ENCODE measurements around the gene CFAP99. TPM values are rescaled to one million over a fixed set of nuclear protein-coding genes. Genes with fewer than 3 reads are reported as not detected.

The CFAP99 gene
- polyA plus RNA-seq, 6 donors from 2014 or later, result not detected

DNA sequence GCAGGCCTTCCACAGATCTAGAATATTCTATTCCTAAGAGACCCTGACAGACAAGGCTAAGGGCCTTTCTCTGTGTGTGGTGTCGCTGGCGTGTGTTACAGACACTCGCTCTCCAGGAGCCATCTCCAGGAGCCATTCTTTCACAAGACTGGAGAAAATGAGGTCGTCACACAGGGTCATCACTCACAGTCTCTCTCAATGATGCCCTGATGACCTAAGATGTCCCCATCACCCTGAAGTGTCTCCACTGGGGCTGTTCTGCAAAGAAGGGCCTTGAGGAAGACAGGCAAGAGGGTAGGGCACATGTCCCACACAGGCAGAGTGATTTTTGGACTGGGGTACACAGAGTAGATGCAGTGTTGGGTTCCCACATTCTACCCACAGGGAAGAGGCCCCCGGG, 35.0 kb upstream of the CFAP99 start:
- peaks cover 6 to 8% of the 10 kb centered on the region in 2 donors for H3K36me3 Mint-ChIP-seq
- peaks cover 0 to 8% (median 0%) of the 10 kb centered on the region in 3 donors for H3K4me1 Mint-ChIP-seq
- peaks cover 0 to 11% (median 5%) of the 10 kb centered on the region in 7 donors for H3K9me3 Mint-ChIP-seq
- DNase-seq, result no peak
- no peak overlapping the region for H3K4me3 Mint-ChIP-seq
- ATAC-seq (ENCODE audit: low read depth in 2 of 2), result no peak
- H3K27me3 Mint-ChIP-seq, result peaks cover 5 to 40% (median 39%) of the 10 kb centered on the region in 3 donors
- peak overlapping the region in 1 of 6 donors; percentile 19 for H3K27ac Mint-ChIP-seq

DNA sequence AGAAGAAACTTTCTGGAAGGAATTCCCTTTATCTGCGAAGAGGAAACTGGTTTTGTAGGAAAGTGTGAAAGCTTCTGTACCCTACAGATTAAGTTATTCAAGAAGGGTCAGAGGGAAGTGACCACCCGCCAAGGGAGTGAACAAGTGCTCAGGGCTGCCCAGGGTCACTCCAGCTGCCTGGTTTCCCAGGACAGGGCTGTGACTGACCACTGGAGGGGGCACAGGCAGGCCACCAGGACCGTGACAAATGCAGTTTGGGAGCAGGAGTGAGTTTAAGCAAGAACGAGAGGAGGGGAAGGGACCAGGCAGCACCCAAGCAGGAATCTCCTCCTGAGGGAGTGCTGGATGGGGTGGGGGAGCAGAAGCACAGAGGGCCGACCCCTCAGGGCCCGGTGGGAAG, 34.5 kb upstream of the CFAP99 start:
- H3K9me3 Mint-ChIP-seq, result peaks cover 0 to 11% (median 5%) of the 10 kb centered on the region in 7 donors
- ATAC-seq (ENCODE audit: low read depth in 2 of 2) (no peak), DNase-seq (no peak)
- no peak overlapping the region for H3K4me3 Mint-ChIP-seq
- peaks cover 6 to 8% of the 10 kb centered on the region in 2 donors for H3K36me3 Mint-ChIP-seq
- H3K4me1 Mint-ChIP-seq, result peaks cover 0 to 8% (median 0%) of the 10 kb centered on the region in 3 donors
- peaks cover 5 to 44% (median 41%) of the 10 kb centered on the region in 3 donors for H3K27me3 Mint-ChIP-seq
- peak overlapping the region in 2 of 6 donors; percentile 19 to 59 for H3K27ac Mint-ChIP-seq

DNA sequence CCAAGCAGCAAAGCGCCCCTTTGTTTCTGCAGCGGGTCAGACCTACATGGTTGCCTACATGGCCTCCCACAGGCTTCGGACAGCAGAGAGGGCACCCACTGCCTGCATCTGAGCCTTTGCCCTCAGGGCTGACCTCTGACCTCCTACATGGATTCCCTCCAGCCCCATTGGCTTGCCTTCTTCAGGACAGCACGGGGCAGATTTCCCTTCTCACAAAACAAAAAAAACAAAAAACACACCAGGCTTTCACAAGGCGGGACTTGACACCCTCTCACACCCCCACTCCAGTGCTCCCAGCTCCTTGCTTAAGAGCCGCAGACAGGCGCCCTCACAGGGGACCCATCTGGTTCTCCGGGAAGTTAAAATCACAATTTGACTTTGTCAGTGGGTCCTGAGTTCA, 33.2 kb upstream of the CFAP99 start:
- no peak for DNase-seq
- Mint-ChIP-seq H3K36me3 (peaks cover 6 to 7% of the 10 kb centered on the region in 2 donors), H3K4me1 (peaks cover 0 to 11% (median 3%) of the 10 kb centered on the region in 3 donors), H3K4me3 (no peak overlapping the region), H3K9me3 (peaks cover 0 to 7% (median 5%) of the 10 kb centered on the region in 7 donors), H3K27me3 (peaks cover 5 to 55% (median 49%) of the 10 kb centered on the region in 3 donors), H3K27ac (no peak overlapping the region)
- no peak for ATAC-seq (ENCODE audit: low read depth in 2 of 2)

DNA sequence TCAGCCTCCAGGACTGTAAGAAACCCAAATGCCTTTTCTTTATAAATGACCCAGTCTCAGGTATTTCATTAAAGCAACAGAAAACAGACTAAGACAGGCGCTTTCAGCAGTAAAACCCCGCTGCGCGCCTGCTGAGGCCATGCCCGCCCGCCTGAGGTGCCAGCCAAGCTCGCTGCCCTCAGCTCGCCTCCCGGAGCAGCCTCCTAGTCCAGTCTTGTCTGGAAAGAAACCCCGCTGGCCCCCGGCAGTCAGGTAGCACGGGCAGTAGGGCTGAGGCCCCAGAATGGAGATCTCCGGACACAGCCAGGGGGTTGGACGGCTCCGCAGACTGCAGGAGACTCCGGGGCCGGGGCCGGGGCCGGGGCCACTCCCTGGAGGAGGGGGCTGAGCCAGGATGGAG, 32.0 kb upstream of the CFAP99 start:
- Mint-ChIP-seq H3K9me3 (no peaks in the 10 kb centered on the region), H3K4me1 (peaks cover 10 to 23% (median 13%) of the 10 kb centered on the region in 3 donors), H3K27ac (no peak overlapping the region), H3K4me3 (no peak overlapping the region), H3K27me3 (peaks cover 11 to 62% (median 53%) of the 10 kb centered on the region in 3 donors), H3K36me3 (no peaks in the 10 kb centered on the region)
- ATAC-seq (ENCODE audit: low read depth in 2 of 2), result no peak
- no peak for DNase-seq

DNA sequence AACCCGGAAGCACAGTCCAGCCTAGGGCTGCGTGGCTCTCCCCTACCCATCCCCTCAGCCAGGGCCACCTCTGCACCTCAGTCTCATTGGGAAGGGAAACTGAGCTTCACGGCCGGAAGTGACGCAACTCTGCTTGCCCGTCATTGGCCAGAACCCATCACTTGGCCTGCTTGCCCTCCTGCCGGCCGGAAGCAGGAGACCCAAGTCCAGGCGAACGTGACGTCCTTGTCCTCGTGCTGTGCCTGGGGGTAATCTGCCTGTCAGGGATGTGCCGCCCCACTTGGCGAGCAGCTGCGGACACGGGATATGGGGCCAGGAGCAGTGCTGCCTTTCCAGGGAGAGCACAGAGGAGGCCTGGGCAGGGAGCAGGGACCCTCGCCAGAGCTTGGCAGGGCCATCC, 31.5 kb upstream of the CFAP99 start:
- H3K36me3 Mint-ChIP-seq, result no peaks in the 10 kb centered on the region
- peaks cover 11 to 67% (median 58%) of the 10 kb centered on the region in 3 donors for H3K27me3 Mint-ChIP-seq
- no peak overlapping the region for H3K4me3 Mint-ChIP-seq
- no peak for ATAC-seq (ENCODE audit: low read depth in 2 of 2)
- no peaks in the 10 kb centered on the region for H3K9me3 Mint-ChIP-seq
- no peak overlapping the region for H3K27ac Mint-ChIP-seq
- H3K4me1 Mint-ChIP-seq, result peaks cover 11 to 24% (median 13%) of the 10 kb centered on the region in 3 donors
- DNase-seq, result no peak

DNA sequence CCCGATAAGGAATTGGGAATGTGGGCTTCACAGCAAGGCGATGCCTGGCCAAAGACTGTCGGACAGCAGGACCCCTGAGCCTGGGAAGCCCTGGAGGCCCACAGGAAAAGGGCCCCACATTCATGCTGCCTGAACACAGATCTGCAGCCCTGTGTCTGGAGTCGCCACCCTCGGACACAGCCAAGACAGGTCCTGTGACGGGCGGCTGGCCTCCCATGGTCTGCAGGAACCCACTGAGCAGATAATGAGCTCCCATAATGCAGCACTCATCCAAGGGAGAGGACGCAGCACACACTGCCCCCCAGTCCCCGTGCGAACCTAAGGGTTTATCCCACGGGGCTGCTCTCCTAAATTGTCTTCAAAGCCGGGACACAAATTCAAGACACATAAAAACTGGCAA, 30.9 kb upstream of the CFAP99 start:
- Mint-ChIP-seq H3K27me3 (peaks cover 11 to 73% (median 65%) of the 10 kb centered on the region in 3 donors), H3K27ac (peak overlapping the region in 1 of 6 donors; percentile 26), H3K4me1 (peaks cover 11 to 21% (median 13%) of the 10 kb centered on the region in 3 donors), H3K4me3 (no peak overlapping the region), H3K36me3 (no peaks in the 10 kb centered on the region), H3K9me3 (no peaks in the 10 kb centered on the region)
- no peak for DNase-seq
- no peak for ATAC-seq (ENCODE audit: low read depth in 2 of 2)

DNA sequence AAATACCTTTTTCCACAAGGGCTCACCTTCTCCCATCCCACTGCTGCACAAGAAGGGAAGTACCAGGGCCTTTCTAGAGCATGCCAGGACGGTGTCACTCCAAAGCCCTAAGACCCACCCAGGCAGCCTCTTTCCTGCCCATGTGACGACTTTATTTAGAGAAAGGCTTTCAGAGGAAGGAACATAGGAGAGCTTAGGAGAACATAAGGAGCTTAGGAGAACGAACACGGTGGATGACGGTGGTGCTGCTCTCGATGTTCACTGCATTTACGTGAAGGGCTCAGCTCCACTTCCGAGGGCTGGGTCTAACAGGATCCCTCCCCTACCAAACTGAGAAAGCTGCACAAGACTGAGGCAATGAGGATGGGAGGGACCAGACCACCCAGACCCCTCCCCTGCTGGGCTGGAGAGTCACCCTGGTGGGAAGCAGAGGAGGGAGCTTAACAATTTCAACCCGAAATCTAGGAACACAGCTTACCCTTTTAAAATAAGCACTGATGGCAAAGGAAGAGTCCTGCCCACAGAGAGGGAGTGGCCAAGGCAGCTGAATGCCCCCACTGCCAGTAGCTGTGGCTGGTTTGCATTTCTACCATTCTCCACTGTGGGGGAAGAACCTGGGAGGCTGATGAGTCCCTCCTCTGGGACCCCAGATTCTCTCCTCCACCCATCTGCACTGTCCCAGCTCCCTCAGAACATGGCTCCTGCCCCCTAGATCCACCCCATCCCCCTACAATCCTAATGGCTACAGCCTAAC, 30.1 kb upstream of the CFAP99 start:
- DNase-seq (no peak), ATAC-seq (ENCODE audit: low read depth in 2 of 2) (no peak)
- Mint-ChIP-seq H3K27ac (no peak overlapping the region), H3K4me1 (peaks cover 16 to 22% (median 17%) of the 10 kb centered on the region in 3 donors), H3K4me3 (peak overlapping the region in 2 of 8 donors; percentile 9 to 49), H3K27me3 (peaks cover 11 to 76% (median 69%) of the 10 kb centered on the region in 3 donors), H3K36me3 (no peaks in the 10 kb centered on the region), H3K9me3 (no peaks in the 10 kb centered on the region)

DNA sequence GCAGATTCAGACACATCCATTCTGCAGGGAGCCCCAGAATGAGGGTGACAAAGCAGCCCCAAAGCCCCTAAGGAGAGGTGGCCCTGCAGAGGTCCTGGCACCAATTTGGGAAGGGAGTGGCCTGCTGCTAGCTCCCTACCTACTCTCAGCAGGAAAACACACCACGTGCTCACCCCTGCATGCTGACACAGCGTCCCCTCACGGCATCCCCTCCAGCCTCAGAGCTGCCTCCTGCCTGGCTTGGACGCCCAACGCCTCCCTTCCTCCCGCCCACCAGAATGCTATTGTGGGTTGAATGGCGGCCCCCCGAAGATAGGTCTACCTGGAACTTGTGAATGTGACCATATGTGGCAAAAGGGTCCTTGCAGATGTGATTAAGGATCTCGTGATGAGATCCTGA, 29.1 kb upstream of the CFAP99 start:
- peak overlapping the region in 1 of 8 donors; percentile 32 for H3K4me3 Mint-ChIP-seq
- H3K4me1 Mint-ChIP-seq, result peaks cover 26 to 33% (median 27%) of the 10 kb centered on the region in 3 donors

DNA sequence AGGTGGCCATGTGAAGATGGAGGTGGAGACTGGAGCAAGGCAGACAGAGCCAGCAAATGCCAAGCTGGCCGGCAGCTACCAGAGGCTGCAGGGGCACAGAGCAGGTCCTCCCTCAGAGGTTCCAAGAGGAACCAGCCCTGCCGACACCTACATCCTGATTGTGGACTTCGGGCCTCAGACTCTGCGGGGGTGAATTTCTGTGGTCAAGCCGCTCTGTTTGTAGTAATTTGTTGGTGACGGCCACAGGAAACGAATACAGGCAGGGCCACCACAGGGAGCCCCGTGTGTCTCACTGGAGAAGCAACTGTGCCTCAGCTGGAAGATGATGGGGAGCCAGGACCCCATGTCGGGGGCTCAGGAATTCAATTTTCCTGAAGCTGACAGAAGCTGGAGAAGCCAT, 28.6 kb upstream of the CFAP99 start:
- H3K9me3 Mint-ChIP-seq, result no peaks in the 10 kb centered on the region
- H3K4me1 Mint-ChIP-seq, result peaks cover 27 to 35% (median 31%) of the 10 kb centered on the region in 3 donors
- ATAC-seq (ENCODE audit: low read depth in 2 of 2), result no peak
- H3K27me3 Mint-ChIP-seq, result peaks cover 11 to 82% (median 76%) of the 10 kb centered on the region in 3 donors
- no peaks in the 10 kb centered on the region for H3K36me3 Mint-ChIP-seq
- no peak for DNase-seq
- peak overlapping the region in 1 of 6 donors; percentile 43 for H3K27ac Mint-ChIP-seq
- peak overlapping the region in 3 of 8 donors; percentile 1 to 83 (median 75) for H3K4me3 Mint-ChIP-seq

More for the DNA sequence above, 29.1 kb upstream of the CFAP99 start:
- ATAC-seq (ENCODE audit: low read depth in 2 of 2) (no peak), DNase-seq (no peak)
- Mint-ChIP-seq H3K27me3 (peaks cover 11 to 78% (median 71%) of the 10 kb centered on the region in 3 donors), H3K27ac (no peak overlapping the region), H3K9me3 (no peaks in the 10 kb centered on the region), H3K36me3 (no peaks in the 10 kb centered on the region)

DNA sequence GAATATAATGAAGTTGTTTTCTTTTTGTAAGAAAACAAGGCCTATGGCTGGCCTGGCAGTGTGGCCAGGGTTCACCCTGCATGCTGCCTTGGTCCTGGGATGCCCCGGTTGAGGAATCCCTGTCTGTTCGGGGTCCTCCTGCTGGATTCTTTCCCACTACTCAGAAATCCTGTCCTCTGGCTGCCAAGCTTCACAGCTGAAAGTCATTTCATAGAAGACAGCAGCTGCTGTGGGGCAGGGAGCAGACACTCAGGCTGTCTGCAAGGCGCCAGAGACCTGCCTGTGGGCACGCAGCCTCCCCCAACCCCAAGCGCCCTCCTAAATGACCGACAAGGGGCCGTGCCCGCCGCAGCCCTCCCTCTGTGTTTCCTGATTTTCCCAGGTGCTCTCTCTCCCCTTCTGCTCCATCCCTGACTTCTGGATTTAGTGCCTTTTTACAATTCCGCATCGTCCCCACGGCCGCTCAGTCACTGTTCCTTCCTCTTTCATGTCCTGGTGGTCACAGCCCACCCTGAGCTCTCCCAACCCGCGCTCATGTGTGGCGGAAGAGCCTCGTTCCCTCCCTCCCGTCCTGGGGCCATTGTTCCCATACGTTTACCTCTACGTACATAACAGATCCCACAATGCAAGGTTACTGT, 27.9 kb upstream of the CFAP99 start:
- DNase-seq, result peak; percentile 16
- Mint-ChIP-seq H3K36me3 (no peaks in the 10 kb centered on the region), H3K4me1 (peaks cover 27 to 35% (median 31%) of the 10 kb centered on the region in 3 donors), H3K4me3 (peak overlapping the region in 7 of 8 donors; percentile 28 to 89 (median 78)), H3K27ac (peak overlapping the region in 4 of 6 donors; percentile 19 to 91 (median 66)), H3K27me3 (peaks cover 11 to 85% (median 73%) of the 10 kb centered on the region in 3 donors), H3K9me3 (no peaks in the 10 kb centered on the region)
- peak; percentile 36 to 49 for ATAC-seq (ENCODE audit: low read depth in 2 of 2)

DNA sequence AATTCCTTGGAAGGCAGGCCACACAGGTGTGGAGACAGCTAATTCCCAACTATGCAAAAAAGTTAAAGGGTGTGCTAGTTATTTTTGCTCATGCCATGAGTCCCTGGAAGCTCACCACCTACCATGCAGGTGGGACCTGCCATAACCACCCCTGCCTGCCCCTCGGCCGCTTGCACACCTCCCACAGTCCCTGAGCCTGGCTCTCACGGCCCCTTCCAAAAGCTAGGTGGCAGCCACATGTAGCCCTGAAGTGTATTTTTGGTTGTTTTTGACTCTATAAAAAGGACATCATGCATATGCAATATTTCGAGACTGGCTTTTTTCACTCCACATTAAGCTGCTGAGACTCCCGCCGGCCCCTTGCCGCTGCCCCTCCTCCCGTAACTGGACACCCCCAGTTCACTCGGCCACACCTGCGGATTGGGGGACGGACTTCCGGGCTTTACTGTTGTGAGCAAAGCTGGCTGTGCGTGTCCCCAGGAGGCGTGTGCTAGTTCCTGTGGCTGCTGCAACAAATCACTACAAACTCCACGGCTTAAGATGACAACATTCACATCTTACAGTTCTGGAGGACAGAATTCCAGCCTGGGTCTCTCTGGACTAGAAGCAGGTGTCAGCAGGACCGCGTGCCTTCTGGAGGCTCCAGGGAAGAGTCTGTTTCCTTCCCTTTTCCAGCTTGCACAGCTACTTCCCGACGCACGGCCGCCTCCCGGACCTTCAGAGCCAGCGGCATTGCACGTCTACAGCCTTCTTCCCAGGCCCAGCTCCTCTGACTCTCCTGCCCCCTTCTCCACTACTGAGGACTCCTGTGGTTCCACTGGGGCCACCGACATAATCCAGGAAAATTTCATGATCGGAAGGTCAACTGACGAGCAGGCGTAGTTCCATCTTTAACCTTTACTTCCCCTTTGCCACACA, 25.1 kb upstream of the CFAP99 start:
- Mint-ChIP-seq H3K4me1 (peaks cover 31 to 35% (median 35%) of the 10 kb centered on the region in 3 donors), H3K36me3 (peaks cover 0 to 7% of the 10 kb centered on the region in 2 donors), H3K9me3 (no peaks in the 10 kb centered on the region), H3K27me3 (peaks cover 11 to 87% (median 75%) of the 10 kb centered on the region in 3 donors), H3K27ac (peak overlapping the region in 4 of 6 donors; percentile 47 to 90 (median 60)), H3K4me3 (peak overlapping the region; percentile 50 to 92 (median 85))
- DNase-seq (no peak), ATAC-seq (ENCODE audit: low read depth in 2 of 2) (peak; percentile 39 to 42)

DNA sequence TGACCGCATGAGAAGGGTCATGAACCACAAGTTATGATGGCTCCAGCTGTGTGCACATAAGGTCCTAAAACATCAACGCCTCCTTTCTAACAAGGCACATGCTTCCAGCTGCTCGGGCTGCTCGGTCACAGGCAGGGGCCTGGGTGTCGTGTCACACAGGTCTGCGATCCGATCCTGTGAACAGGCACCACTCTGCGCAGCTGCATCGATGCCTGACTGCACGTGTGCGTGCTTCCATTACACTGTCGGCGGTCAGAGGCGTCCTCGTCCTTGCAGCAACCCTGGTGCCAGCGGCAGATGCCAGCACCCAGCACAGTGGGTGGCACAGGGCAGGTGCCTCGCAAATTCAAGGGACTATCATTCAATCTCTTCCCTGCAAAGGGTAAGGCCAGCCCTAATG, 24.2 kb upstream of the CFAP99 start:
- ATAC-seq (ENCODE audit: low read depth in 2 of 2) (no peak), DNase-seq (no peak)
- H3K9me3 Mint-ChIP-seq, result no peaks in the 10 kb centered on the region
- peaks cover 14 to 87% (median 79%) of the 10 kb centered on the region in 3 donors for H3K27me3 Mint-ChIP-seq
- H3K4me3 Mint-ChIP-seq, result peak overlapping the region in 7 of 8 donors; percentile 17 to 90 (median 76)
- peaks cover 0 to 8% of the 10 kb centered on the region in 2 donors for H3K36me3 Mint-ChIP-seq
- H3K4me1 Mint-ChIP-seq, result peaks cover 31 to 35% (median 35%) of the 10 kb centered on the region in 3 donors
- no peak overlapping the region for H3K27ac Mint-ChIP-seq

All from naive B cell (primary cell).